ENCODE results near the gene ARAP1.

- TF ChIP-seq, protein P1, sequence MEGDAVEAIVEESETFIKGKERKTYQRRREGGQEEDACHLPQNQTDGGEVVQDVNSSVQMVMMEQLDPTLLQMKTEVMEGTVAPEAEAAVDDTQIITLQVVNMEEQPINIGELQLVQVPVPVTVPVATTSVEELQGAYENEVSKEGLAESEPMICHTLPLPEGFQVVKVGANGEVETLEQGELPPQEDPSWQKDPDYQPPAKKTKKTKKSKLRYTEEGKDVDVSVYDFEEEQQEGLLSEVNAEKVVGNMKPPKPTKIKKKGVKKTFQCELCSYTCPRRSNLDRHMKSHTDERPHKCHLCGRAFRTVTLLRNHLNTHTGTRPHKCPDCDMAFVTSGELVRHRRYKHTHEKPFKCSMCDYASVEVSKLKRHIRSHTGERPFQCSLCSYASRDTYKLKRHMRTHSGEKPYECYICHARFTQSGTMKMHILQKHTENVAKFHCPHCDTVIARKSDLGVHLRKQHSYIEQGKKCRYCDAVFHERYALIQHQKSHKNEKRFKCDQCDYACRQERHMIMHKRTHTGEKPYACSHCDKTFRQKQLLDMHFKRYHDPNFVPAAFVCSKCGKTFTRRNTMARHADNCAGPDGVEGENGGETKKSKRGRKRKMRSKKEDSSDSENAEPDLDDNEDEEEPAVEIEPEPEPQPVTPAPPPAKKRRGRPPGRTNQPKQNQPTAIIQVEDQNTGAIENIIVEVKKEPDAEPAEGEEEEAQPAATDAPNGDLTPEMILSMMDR (conservative IDR thresholded peaks at IDR 0.05; ENCODE audit: low read depth, low read length), result no peak
- no peak for TF ChIP-seq EZH2 (IDR thresholded peaks at IDR 0.05; ENCODE audit: borderline replicate concordance, low read depth, low read length, poor library complexity, severe bottlenecking)
These were observed 30.5 kb downstream of the ARAP1 start for GRCh38 chr11:72721689-72722049.

All from A673 (cell line).